ENCODE measurements around the gene SMLR1.
A peak's percentile ranks its signal among the peaks of the same experiment; 100 is the strongest.

Gene SMLR1

DNA sequence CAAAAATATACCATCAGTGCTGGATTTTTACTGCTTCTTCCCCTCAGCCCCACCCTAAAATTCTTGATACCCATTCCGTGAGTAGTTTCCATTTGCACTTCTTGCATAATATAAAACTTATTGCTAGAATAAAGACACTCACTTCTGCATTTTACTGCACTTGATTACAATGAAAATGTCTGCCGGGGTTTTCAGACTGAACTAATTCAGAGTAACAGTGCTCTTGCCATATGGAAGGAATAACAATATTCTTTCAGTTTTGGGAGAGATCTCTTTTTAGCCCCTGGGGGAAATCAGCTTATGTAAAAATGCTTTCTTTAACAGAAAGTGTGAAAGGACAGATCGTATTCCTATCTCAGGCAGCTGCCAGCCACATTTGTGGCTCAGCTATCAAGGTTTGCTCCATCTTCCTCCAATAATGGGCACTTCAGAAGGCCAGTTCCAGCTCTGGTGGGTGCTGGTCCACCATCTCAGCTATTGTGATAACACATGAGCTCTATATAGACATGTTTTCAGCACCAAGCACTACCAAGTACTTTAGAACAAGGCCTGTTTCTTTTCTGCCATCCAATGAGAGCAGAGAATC, 8.9 kb downstream of the SMLR1 start:
- DNase-seq (ENCODE audit: low read depth) = no peak
- H3K4me3 ChIP-seq (ENCODE audit: low read length) = no peak overlapping the region
- TF ChIP-seq CTCF (IDR thresholded peaks at IDR 0.05; ENCODE audit: insufficient read depth, low read depth, low read length, missing control alignments) = no peak

DNA sequence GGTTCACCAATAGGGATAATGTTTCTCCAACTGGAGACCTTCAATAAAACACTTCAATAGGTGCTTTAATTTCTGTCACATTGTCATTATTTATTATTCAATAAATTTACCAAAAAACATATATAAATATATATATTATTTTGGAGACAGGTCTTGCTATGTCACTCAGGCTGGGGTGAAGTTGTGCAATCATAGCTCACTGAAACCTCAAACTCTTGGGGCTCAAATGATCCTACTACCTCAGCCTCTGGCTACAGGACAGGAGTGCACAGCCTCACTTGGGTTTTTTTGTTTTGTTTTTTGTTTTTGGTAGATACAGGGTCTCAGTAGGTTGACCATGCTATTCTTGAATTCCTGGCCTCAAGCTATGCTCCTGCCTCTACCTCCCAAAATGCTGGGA, 9.9 kb downstream of the SMLR1 start:
- DNase-seq (ENCODE audit: low read depth) = no peak
- TF ChIP-seq CTCF (IDR thresholded peaks at IDR 0.05; ENCODE audit: insufficient read depth, low read depth, low read length, missing control alignments) = no peak
- no peak overlapping the region for H3K4me3 ChIP-seq (ENCODE audit: low read length)

GRCh38 chr6:130838250-130838860, 11.1 kb downstream of the SMLR1 start:
- DNase-seq (ENCODE audit: low read depth) = no peak
- no peak overlapping the region for H3K4me3 ChIP-seq (ENCODE audit: low read length)
- no peak for TF ChIP-seq CTCF (IDR thresholded peaks at IDR 0.05; ENCODE audit: insufficient read depth, low read depth, low read length, missing control alignments)

DNA sequence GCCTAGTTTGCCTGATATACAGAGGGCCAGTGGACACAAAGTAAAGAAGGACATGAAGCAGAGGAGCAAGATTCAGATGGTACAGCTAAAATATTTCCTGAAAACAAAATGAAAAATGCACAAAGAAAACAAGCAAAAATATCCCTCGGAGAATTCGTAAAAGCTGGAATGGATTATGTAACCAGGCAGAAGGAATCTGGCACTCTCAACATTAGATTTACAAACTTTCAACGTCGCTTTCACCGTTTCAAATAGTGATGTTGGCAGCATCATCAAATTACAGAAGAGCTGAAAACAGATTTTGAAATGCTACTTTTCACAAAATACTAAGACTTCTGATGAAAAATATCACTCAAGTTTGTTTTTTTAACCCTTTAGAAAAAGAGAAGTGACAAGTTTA, 11.7 kb downstream of the SMLR1 start:
- no peak for TF ChIP-seq CTCF (IDR thresholded peaks at IDR 0.05; ENCODE audit: insufficient read depth, low read depth, low read length, missing control alignments)
- no peak for DNase-seq (ENCODE audit: low read depth)
- no peak overlapping the region for H3K4me3 ChIP-seq (ENCODE audit: low read length)

DNA sequence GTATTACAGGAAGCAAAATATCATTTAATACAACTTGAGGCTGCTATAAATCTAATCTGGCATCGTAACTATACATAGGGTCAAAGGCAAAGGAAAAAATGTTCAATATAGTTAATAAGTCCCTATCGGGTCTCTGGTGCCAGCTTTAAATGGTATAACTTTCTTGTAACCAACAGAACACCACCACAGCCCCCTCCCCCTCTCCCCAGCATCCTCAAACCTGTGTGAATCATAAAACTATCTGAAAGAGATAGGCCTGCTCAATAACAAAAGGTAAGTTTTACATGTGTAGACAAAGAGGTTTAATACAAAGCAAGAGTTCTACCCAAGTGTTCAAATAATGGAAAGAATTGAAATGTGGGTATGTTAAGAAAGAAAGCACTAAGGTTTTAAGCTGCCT, 12.2 kb downstream of the SMLR1 start:
- DNase-seq (ENCODE audit: low read depth) = no peak
- no peak overlapping the region for H3K4me3 ChIP-seq (ENCODE audit: low read length)
- TF ChIP-seq CTCF (IDR thresholded peaks at IDR 0.05; ENCODE audit: insufficient read depth, low read depth, low read length, missing control alignments) = no peak

DNA sequence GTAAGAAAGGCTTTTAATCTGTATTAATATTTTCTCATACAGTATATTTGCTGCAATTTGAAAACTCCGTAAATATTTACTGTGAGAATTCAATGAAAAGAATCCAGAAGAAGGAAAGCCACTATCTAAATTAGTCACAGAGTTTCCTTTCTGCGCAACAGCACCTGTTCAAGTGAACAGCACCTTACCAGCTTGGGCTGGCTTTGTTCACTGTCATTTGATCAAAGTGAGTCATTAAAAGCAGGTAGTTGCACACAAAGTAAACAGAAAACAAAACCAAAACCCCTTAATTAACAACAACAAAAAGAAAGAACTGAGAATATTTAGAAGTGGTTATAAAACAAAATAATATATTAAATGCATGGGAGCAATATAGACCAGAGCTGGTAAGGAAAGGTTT, 12.8 kb downstream of the SMLR1 start:
- H3K4me3 ChIP-seq (ENCODE audit: low read length) = no peak overlapping the region
- TF ChIP-seq CTCF (IDR thresholded peaks at IDR 0.05; ENCODE audit: insufficient read depth, low read depth, low read length, missing control alignments) = no peak
- peak; percentile 35 for DNase-seq (ENCODE audit: low read depth)

DNA sequence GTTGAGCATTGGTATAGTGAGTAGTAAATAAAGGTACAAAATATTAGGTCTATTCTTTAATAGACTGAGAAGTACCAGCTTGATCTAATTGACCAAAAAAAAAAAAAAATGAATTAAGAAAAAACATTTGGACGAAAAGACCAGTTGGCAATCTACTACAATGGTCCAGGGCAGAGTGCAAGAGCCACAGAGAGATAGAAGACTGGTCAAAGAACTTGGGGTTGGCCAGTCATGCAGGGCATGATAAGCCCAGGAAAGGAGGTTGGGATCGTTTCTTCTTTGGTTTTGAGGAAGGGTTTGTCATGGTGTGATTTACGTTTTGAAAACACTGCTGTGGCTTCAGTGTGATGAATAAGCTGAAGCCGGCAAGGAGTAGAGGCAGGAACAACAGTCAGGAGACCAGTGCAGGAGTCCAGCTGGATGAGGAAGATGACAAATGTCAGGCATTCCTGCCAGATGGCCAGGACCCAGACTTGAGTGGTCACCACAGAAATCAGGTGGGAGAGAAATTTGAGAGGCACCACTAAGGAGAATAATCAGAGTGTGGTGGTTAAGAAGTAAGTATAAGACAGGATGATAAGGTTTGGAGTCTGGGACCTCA, 14.0 kb downstream of the SMLR1 start:
- no peak overlapping the region for H3K4me3 ChIP-seq (ENCODE audit: low read length)
- DNase-seq (ENCODE audit: low read depth) = no peak
- no peak for TF ChIP-seq CTCF (IDR thresholded peaks at IDR 0.05; ENCODE audit: insufficient read depth, low read depth, low read length, missing control alignments)
